CD14-positive monocyte (primary cell): Measurements from ENCODE around the gene LEPR. TPM values are rescaled to one million over a fixed set of nuclear protein-coding genes. Genes with fewer than 3 reads are reported as not detected.

Source experiments
- DNase-seq, 3 donors: peaks; one replicate each; pipeline ENCODE4 v3.0.0-alpha.2; 2011 to 2022
- H2AFZ ChIP-seq: 2 replicates; pipeline ENCODE4 v1.6.0; 2012; ENCODE audit warnings: mild to moderate bottlenecking, low read depth, low read length, inconsistent platforms; ENCODE audit not compliant: insufficient read depth, poor library complexity, severe bottlenecking
- H3K27ac ChIP-seq, 2 donors: 1 replicate in 1 of 2; 2 replicates in 1 of 2; pipeline ENCODE4 v1.5.1; 2012 to 2013; ENCODE audit warnings: low read length in 2 of 2, control low read depth in 1 of 2, inconsistent platforms in 1 of 2, low read depth in 1 of 2, mild to moderate bottlenecking in 1 of 2
- H3K27me3 ChIP-seq, 2 donors: one replicate each; pipeline versions ENCODE4 v1.6.0 to v1.6.1; 2011 to 2013; ENCODE audit warnings: low read length in 2 of 2; ENCODE audit not compliant: control insufficient read depth in 2 of 2, insufficient read depth in 2 of 2
- H3K36me3 ChIP-seq, 2 donors: replicated peaks in 1 of 2; 1 replicate in 1 of 2; 2 replicates in 1 of 2; pipeline versions ENCODE4 v1.5.1 to v1.6.1; 2012 to 2013; ENCODE audit warnings: low read length in 2 of 2, control low read depth in 1 of 2, inconsistent platforms in 1 of 2, mild to moderate bottlenecking in 1 of 2; ENCODE audit not compliant: insufficient read depth in 2 of 2, control insufficient read depth in 1 of 2
- H3K4me1 ChIP-seq, 2 donors: 1 replicate in 1 of 2; 2 replicates in 1 of 2; pipeline versions ENCODE4 v1.5.1 to v1.6.1; 2012 to 2013; ENCODE audit warnings: low read length in 2 of 2, control low read depth in 1 of 2, inconsistent platforms in 1 of 2, mild to moderate bottlenecking in 1 of 2, moderate library complexity in 1 of 2; ENCODE audit not compliant: insufficient read depth in 2 of 2, control insufficient read depth in 1 of 2
- H3K4me2 ChIP-seq: replicated peaks from 2 replicates; pipeline ENCODE3; 2012; ENCODE audit warnings: low read length, moderate library complexity, mild to moderate bottlenecking; ENCODE audit not compliant: poor library complexity, severe bottlenecking; ENCODE audit errors: extremely low read depth
- H3K4me3 ChIP-seq, 3 experiments: fragments of 200-600 bp in 1 of 3; sonication (generic) in 1 of 3; replicated peaks in 1 of 3; 1 replicate in 2 of 3; 2 replicates in 1 of 3; pipeline ENCODE4 v1.5.1; 2011 to 2013; ENCODE audit warnings: low read length in 3 of 3, mild to moderate bottlenecking in 3 of 3, control low read depth in 2 of 3, low read depth in 2 of 3, inconsistent platforms in 1 of 3, moderate library complexity in 1 of 3
- H3K79me2 ChIP-seq: 2 replicates; pipeline ENCODE4 v1.6.0; 2012; ENCODE audit warnings: mild to moderate bottlenecking, control low read depth, inconsistent platforms, low read length, moderate library complexity; ENCODE audit not compliant: insufficient read depth
- H3K9ac ChIP-seq: 2 replicates; pipeline ENCODE4 v1.6.0; 2017; ENCODE audit warnings: low read length, mild to moderate bottlenecking; ENCODE audit not compliant: insufficient read depth, poor library complexity, severe bottlenecking
- H3K9me3 ChIP-seq, 2 donors: replicated peaks in 1 of 2; 1 replicate in 1 of 2; 2 replicates in 1 of 2; pipeline versions ENCODE4 v1.5.1 to v1.6.1; 2012 to 2013; ENCODE audit warnings: low read length in 2 of 2, control low read depth in 1 of 2; ENCODE audit not compliant: control insufficient read depth in 1 of 2, insufficient read depth in 1 of 2
- H4K20me1 ChIP-seq: 2 replicates; pipeline ENCODE4 v1.6.0; 2012; ENCODE audit warnings: mild to moderate bottlenecking, low read length, control low read depth, moderate library complexity; ENCODE audit not compliant: insufficient read depth
- H3K27ac Mint-ChIP-seq, 7 donors: one replicate each; pipeline ENCODE4 v1.8.0; 2020; ENCODE audit warnings: mild to moderate bottlenecking in 7 of 7, mixed read lengths in 7 of 7, moderate library complexity in 6 of 7, inconsistent platforms in 2 of 7
- H3K27me3 Mint-ChIP-seq, 3 donors: one replicate each; pipeline ENCODE4 v1.8.0; 2021 to 2022; ENCODE audit warnings: low read depth in 3 of 3, mild to moderate bottlenecking in 3 of 3, mixed read lengths in 3 of 3, moderate library complexity in 3 of 3, inconsistent platforms in 1 of 3
- H3K36me3 Mint-ChIP-seq, 2 donors: one replicate each; pipeline ENCODE4 v1.8.0; 2020; ENCODE audit warnings: mixed read lengths in 2 of 2, inconsistent platforms in 1 of 2, mild to moderate bottlenecking in 1 of 2
- H3K4me1 Mint-ChIP-seq: one replicate; pipeline ENCODE4 v1.8.0; 2020; ENCODE audit warnings: mild to moderate bottlenecking, mixed read lengths
- H3K4me3 Mint-ChIP-seq, 2 donors: one replicate each; pipeline ENCODE4 v1.8.0; 2020; ENCODE audit warnings: mild to moderate bottlenecking in 2 of 2, mixed read lengths in 2 of 2, moderate library complexity in 1 of 2
- H3K9me3 Mint-ChIP-seq, 7 donors: one replicate each; pipeline ENCODE4 v1.8.0; 2020 to 2022; ENCODE audit warnings: mixed read lengths in 7 of 7, mild to moderate bottlenecking in 6 of 7, moderate library complexity in 6 of 7, inconsistent platforms in 2 of 7
- CTCF ChIP-seq: fragments of 200-600 bp; IDR thresholded peaks from one replicate; pipeline ENCODE4 v1.8.0; 2022; ENCODE audit warnings: antibody characterized with exemption, mild to moderate bottlenecking
- WGBS: methylation state at CpG from one replicate; pipeline ENCODE4 v1.1.5; 2013; ENCODE audit warnings: missing lambda C conversion rate; ENCODE audit not compliant: insufficient coverage; 5-methylcytosine and 5-hydroxymethylcytosine counted together
- intact Hi-C, 2 donors: fragments of 100-400 bp; cut with micrococcal nuclease; formaldehyde crosslinking; loops; one replicate each; pipeline versions ENCODE4 v1.15.0 to v1.15.1; 2023
- polyA plus RNA-seq, 3 donors: library from polyadenylated mRNA; depleted of rRNA in 1 of 3; unstranded in 2 of 3; stranded (reverse) in 1 of 3; fragments of 300-500 nt in 2 of 3; fragments of >200 nt in 1 of 3; fragmentation: Illumina TruSeq in 2 of 3; gene quantifications; 1 replicate in 2 of 3; 2 replicates in 1 of 3; pipeline ENCODE4 v1.2.3, GENCODE V29; 2012 to 2021

Gene LEPR
- polyA plus RNA-seq, 3 donors = 0.85 to 3.0 (median 1.0) TPM

DNA sequence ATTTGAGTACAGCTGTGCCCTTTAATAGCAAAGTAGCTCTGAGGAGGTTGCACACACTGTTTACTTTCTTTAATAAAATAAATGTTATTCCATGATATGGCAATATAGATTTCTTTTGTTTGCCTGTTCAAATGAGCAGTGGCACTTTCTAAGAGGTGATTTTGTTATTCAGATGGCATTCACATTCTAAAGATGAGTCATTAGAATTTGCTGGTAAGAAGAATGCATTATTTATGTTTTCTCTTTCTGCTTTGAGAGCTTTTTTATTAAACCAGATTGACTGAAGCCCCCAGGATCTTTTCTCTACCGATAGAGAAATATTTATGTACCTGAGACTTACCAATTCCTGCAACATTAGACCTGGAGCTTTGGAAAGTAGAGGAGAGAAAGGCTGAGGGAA lies 11.2 kb upstream of the LEPR start:
- Histone ChIP-seq H3K36me3 (no peaks in the 10 kb centered on the region), H3K4me3 (no peak overlapping the region), H2AFZ (no peak overlapping the region), H3K9me3 (no peaks in the 10 kb centered on the region), H3K27ac (no peak overlapping the region), H3K9ac (no peak overlapping the region), H3K4me1 (no peaks in the 10 kb centered on the region), H3K79me2 (no peaks in the 10 kb centered on the region), H3K27me3 (no peaks in the 10 kb centered on the region), H4K20me1 (no peaks in the 10 kb centered on the region), H3K4me2 (no peak overlapping the region)
- WGBS = no CpG with 5 or more reads among the region's 1 CpG
- Mint-ChIP-seq H3K27me3 (peaks cover 0 to 2% (median 0%) of the 10 kb centered on the region in 3 donors), H3K4me3 (no peak overlapping the region), H3K9me3 (no peaks in the 10 kb centered on the region), H3K27ac (no peak overlapping the region), H3K4me1 (no peaks in the 10 kb centered on the region), H3K36me3 (no peaks in the 10 kb centered on the region)
- DNase-seq = no peak
- intact Hi-C loops = no loop called here
- no peak for TF ChIP-seq CTCF

GRCh38 chr1:65409816-65410326 lies 10.6 kb upstream of the LEPR start:
- DNase-seq = no peak
- no CpG with 5 or more reads among the region's 4 CpGs for WGBS

More at GRCh38 chr1:65409816-65410326, 10.6 kb upstream of the LEPR start:
- no peak overlapping the region for H3K4me2 ChIP-seq
- no peak overlapping the region for H3K4me3 Mint-ChIP-seq
- no peak overlapping the region for H3K27ac ChIP-seq
- no peaks in the 10 kb centered on the region for H3K9me3 Mint-ChIP-seq
- H3K36me3 Mint-ChIP-seq = no peaks in the 10 kb centered on the region
- H3K27me3 Mint-ChIP-seq = peaks cover 0 to 2% (median 0%) of the 10 kb centered on the region in 3 donors
- H3K4me1 ChIP-seq = no peaks in the 10 kb centered on the region
- H2AFZ ChIP-seq = no peak overlapping the region
- H4K20me1 ChIP-seq = no peaks in the 10 kb centered on the region
- no peaks in the 10 kb centered on the region for H3K9me3 ChIP-seq
- no peak overlapping the region for H3K27ac Mint-ChIP-seq
- H3K9ac ChIP-seq = no peak overlapping the region
- no peaks in the 10 kb centered on the region for H3K79me2 ChIP-seq
- no peaks in the 10 kb centered on the region for H3K36me3 ChIP-seq
- intact Hi-C loops = no loop called here
- no peaks in the 10 kb centered on the region for H3K27me3 ChIP-seq
- H3K4me1 Mint-ChIP-seq = no peaks in the 10 kb centered on the region
- TF ChIP-seq CTCF = no peak
- no peak overlapping the region for H3K4me3 ChIP-seq
